ENCODE results near the gene TMEM231.
"Not testable (repeated sequence)": the region's sequence is repeated elsewhere in the genome, so short reads cannot be mapped to it uniquely, and the experiment has no call there.

DNA sequence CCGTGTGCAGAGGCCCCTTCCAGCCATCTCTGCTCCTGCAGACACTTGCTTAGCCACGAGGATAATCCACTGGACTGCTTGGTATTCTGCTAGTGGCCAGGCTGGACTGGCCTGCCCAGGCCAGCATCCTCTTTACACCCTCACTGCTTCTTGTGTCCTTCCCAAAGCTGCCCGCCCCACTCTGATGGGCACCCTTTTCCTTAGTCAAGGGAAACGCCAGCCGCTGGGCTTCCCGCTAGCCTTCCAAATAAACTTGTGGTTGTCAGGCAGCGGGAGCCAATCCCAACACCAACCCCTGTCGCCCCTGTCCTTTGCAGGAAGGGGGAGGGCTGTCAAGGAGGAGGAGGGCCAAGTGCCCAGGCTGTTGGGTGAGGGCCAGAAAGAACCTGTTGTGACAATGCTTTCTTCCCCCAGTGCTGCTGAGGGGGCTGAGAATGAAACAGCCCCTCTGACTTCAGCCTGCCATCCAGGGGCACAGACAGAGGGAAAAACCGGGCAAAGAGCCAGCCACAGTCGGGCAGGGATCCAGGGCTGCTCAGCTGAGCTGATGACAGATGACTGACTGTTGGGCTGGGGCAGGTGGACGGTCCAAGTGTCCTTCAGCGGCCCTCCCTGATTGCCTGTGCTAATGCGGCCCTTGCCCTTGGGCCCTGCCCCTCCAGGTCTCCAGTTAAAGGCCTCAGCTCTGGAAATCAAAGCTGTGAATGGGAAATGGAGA is 57.3 kb downstream of the TMEM231 start:
- TF ChIP-seq POLR2A (IDR thresholded peaks at IDR 0.05), result not testable (repeated sequence)
- TF ChIP-seq, protein P1, sequence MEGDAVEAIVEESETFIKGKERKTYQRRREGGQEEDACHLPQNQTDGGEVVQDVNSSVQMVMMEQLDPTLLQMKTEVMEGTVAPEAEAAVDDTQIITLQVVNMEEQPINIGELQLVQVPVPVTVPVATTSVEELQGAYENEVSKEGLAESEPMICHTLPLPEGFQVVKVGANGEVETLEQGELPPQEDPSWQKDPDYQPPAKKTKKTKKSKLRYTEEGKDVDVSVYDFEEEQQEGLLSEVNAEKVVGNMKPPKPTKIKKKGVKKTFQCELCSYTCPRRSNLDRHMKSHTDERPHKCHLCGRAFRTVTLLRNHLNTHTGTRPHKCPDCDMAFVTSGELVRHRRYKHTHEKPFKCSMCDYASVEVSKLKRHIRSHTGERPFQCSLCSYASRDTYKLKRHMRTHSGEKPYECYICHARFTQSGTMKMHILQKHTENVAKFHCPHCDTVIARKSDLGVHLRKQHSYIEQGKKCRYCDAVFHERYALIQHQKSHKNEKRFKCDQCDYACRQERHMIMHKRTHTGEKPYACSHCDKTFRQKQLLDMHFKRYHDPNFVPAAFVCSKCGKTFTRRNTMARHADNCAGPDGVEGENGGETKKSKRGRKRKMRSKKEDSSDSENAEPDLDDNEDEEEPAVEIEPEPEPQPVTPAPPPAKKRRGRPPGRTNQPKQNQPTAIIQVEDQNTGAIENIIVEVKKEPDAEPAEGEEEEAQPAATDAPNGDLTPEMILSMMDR (IDR thresholded peaks at IDR 0.05), result not testable (repeated sequence)

Measured in heart left ventricle (tissue), 13 donors.